Kidney (tissue), 14 donors: ENCODE measurements around the gene AK5. TPM values are rescaled to one million over a fixed set of nuclear protein-coding genes. Genes with fewer than 3 reads are reported as not detected.

ENCODE experiments used
- DNase-seq, 5 donors: peaks; one replicate each; pipeline ENCODE4 v3.0.0-alpha.2; 2013 to 2020
- FAIRE-seq: peaks from 2 replicates; lab custom pipeline; 2012; peaks lifted over from hg19 to GRCh38; lab: Jason Lieb, UNC
- H3K27ac ChIP-seq, 2 donors: one replicate each; pipeline ENCODE4 v1.7.0; 2013; ENCODE audit warnings: low read depth in 2 of 2, low read length in 2 of 2, inconsistent platforms in 1 of 2
- H3K27me3 ChIP-seq: one replicate; pipeline ENCODE4 v1.7.1; 2013; ENCODE audit warnings: low read length, inconsistent platforms; ENCODE audit not compliant: control insufficient read depth, insufficient read depth
- H3K36me3 ChIP-seq, 3 donors: one replicate each; pipeline versions ENCODE4 v1.7.0 to v1.7.1; 2013; ENCODE audit warnings: low read length in 3 of 3, control low read depth in 1 of 3, inconsistent platforms in 1 of 3; ENCODE audit not compliant: insufficient read depth in 3 of 3, control insufficient read depth in 2 of 3
- H3K4me1 ChIP-seq, 3 donors: one replicate each; pipeline versions ENCODE4 v1.7.0 to v1.7.1; 2013; ENCODE audit warnings: low read length in 3 of 3, inconsistent platforms in 1 of 3, low read depth in 1 of 3; ENCODE audit not compliant: control insufficient read depth in 2 of 3, insufficient read depth in 2 of 3
- H3K4me3 ChIP-seq, 3 donors: one replicate each; pipeline versions ENCODE4 v1.7.0 to v1.8.1; 2013; ENCODE audit warnings: low read length in 3 of 3, control low read depth in 1 of 3, inconsistent platforms in 1 of 3
- H3K9ac ChIP-seq, 3 donors: one replicate each; pipeline versions ENCODE4 v1.7.0 to v1.7.1; 2013; ENCODE audit warnings: low read length in 3 of 3, control low read depth in 1 of 3, inconsistent platforms in 1 of 3
- H3K9me3 ChIP-seq, 3 donors: one replicate each; pipeline versions ENCODE4 v1.7.0 to v1.7.1; 2013; ENCODE audit warnings: low read length in 3 of 3, control low read depth in 1 of 3, inconsistent platforms in 1 of 3; ENCODE audit not compliant: control insufficient read depth in 2 of 3, insufficient read depth in 1 of 3
- intact Hi-C: fragments of 100-400 bp; cut with DNase I; formaldehyde crosslinking; loops from one replicate; pipeline ENCODE4 v1.11.1; 2022
- polyA plus RNA-seq: library from polyadenylated mRNA; stranded (reverse); fragments of 350-450 nt; fragmentation: Illumina TruSeq; extraction: RNeasy Lipid Tissue Mini Kit (QIAGEN cat#74804); gene quantifications from one replicate; pipeline ENCODE4 v1.2.3, GENCODE V29; 2014; ENCODE audit warnings: low read depth, low replicate concordance; ENCODE audit not compliant: insufficient read depth
- total RNA-seq: library from RNA; stranded (reverse); fragmentation: NEBNext Ultra II Directional; extraction: Animal tissue kit (Norgen Biotek cat#: 25700); gene quantifications from one replicate; pipeline ENCODE4 v1.2.1, GENCODE V29; 2021
- TF ChIP-seq, protein P1 (sequence below): IDR thresholded peaks from 3 replicates; pipeline ENCODE4 v1.5.1; 2012; ENCODE audit warnings: mild to moderate bottlenecking, moderate library complexity, borderline replicate concordance; ENCODE audit not compliant: insufficient read depth; ENCODE audit errors: extremely low read depth
- donor health status: control.
- donor health status: control.
- donor health status: control.
- donor health status: control.
- donor health status: control.
- donor health status: DM: yes; HTN: yes; CAD: no.
- donor health status: Normal renal cell carcinoma (clear cell type).

The AK5 gene
- total and polyA plus RNA-seq, 2 donors from 2014 or later = 1.7 to 2.5 TPM

DNA sequence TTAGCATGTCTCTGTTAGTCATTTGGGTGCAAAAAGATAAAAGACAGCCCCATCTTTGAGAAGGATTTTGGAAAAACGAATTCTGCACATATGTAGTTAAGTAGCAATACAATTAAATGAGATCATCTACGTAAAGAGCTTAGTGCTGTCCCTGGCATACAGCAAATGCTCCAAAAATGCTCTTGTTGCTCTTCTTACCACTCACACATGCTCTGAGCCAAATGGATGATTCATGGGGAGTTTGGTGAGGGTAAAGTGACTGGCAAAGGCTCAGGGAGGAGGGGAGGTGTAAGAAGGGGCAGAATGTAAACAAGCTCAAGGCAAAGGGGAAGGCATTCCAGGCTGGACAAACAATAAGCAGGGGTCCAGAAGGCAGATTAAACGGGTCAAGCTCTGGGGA, 191.9 kb downstream of the AK5 start:
- H3K27me3 ChIP-seq = no peaks in the 10 kb centered on the region
- FAIRE-seq = no peak
- TF ChIP-seq, protein P1, sequence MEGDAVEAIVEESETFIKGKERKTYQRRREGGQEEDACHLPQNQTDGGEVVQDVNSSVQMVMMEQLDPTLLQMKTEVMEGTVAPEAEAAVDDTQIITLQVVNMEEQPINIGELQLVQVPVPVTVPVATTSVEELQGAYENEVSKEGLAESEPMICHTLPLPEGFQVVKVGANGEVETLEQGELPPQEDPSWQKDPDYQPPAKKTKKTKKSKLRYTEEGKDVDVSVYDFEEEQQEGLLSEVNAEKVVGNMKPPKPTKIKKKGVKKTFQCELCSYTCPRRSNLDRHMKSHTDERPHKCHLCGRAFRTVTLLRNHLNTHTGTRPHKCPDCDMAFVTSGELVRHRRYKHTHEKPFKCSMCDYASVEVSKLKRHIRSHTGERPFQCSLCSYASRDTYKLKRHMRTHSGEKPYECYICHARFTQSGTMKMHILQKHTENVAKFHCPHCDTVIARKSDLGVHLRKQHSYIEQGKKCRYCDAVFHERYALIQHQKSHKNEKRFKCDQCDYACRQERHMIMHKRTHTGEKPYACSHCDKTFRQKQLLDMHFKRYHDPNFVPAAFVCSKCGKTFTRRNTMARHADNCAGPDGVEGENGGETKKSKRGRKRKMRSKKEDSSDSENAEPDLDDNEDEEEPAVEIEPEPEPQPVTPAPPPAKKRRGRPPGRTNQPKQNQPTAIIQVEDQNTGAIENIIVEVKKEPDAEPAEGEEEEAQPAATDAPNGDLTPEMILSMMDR = no peak
- H3K27ac ChIP-seq = no peak overlapping the region
- no peaks in the 10 kb centered on the region for H3K9me3 ChIP-seq
- H3K4me1 ChIP-seq = no peaks in the 10 kb centered on the region
- no peak for DNase-seq
- no peak overlapping the region for H3K4me3 ChIP-seq
- intact Hi-C loops = no loop called here
- H3K36me3 ChIP-seq = no peaks in the 10 kb centered on the region
- no peak overlapping the region for H3K9ac ChIP-seq

DNA sequence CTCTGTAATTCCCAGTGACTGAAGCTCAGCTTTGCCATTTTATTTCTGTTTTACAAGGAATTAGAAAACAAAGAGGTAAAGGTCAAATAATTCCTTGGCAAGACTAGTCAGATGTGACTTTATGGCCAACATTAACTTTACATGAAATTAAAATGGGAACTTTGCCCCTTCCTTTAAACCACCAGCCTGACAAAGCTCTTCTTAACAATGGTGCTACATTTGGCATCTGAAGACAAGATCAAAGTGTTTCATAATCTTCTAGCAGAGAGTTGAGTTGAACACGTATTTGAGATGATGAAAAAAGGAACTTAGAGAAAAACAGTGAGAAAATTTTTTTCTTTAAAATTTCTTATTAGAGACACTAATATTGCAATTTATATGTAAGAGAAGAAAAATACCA, 193.8 kb downstream of the AK5 start:
- Histone ChIP-seq H3K4me3 (no peak overlapping the region), H3K9ac (no peak overlapping the region), H3K36me3 (no peaks in the 10 kb centered on the region), H3K27me3 (no peaks in the 10 kb centered on the region), H3K27ac (no peak overlapping the region), H3K9me3 (no peaks in the 10 kb centered on the region), H3K4me1 (no peaks in the 10 kb centered on the region)
- TF ChIP-seq, protein P1 = no peak
- FAIRE-seq (no peak), DNase-seq (no peak)
- intact Hi-C loops = no loop called here

DNA sequence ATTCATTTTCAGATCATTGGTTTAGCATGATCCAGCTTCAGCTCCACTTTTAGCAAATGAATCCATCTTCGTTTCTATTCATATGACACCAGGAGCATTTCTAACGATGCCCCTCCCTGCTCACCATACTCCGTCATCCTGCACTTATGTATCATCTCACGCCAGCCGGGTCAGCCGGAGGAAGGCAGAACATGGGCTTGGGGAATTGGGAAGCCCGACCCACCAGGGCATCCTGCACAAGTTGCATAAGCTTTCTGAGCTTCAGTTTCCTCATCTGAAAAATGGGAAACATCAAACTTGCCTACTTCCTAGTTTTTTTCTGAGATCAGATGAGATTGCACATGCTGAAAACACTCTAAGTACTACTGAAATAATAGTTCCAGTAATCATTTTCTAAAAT, 194.7 kb downstream of the AK5 start:
- Histone ChIP-seq H3K9ac (no peak overlapping the region), H3K27ac (no peak overlapping the region), H3K9me3 (no peaks in the 10 kb centered on the region), H3K36me3 (no peaks in the 10 kb centered on the region), H3K4me3 (no peak overlapping the region), H3K27me3 (no peaks in the 10 kb centered on the region), H3K4me1 (no peaks in the 10 kb centered on the region)
- TF ChIP-seq, protein P1 = no peak
- no peak for FAIRE-seq
- intact Hi-C loops = no loop called here
- no peak for DNase-seq

DNA sequence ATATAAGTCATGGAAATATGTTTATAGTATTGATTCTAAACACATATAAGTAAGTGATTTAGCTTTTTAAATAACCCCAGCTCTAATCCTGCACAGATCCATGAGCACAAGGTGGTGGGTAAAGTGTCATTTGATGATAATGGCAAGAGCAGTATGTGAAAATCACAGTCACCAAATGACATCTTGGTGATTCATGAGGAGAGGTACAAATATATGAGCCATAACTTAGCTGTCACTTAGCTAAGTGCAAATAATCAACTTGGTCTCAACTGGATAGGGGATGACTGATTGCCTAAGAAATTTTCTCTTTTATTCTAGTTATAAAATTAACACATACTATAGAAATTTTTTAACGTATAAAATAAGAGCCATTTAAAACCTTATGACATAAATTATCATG, 202.5 kb downstream of the AK5 start:
- Histone ChIP-seq H3K27ac (no peak overlapping the region), H3K9me3 (no peaks in the 10 kb centered on the region), H3K9ac (no peak overlapping the region), H3K36me3 (no peaks in the 10 kb centered on the region), H3K4me3 (no peak overlapping the region), H3K4me1 (no peaks in the 10 kb centered on the region), H3K27me3 (no peaks in the 10 kb centered on the region)
- TF ChIP-seq, protein P1 = no peak
- intact Hi-C loops = no loop called here
- FAIRE-seq = no peak
- DNase-seq = no peak
